GM18520 (cell line): Measurements from ENCODE around the gene LDHAL6B.

ENCODE experiments used
- ATAC-seq: cut with Tn5 transposase; IDR thresholded peaks from one replicate; pipeline ENCODE4 v1.9.1; 2021; ENCODE audit not compliant: unreplicated experiment

The LDHAL6B gene

DNA sequence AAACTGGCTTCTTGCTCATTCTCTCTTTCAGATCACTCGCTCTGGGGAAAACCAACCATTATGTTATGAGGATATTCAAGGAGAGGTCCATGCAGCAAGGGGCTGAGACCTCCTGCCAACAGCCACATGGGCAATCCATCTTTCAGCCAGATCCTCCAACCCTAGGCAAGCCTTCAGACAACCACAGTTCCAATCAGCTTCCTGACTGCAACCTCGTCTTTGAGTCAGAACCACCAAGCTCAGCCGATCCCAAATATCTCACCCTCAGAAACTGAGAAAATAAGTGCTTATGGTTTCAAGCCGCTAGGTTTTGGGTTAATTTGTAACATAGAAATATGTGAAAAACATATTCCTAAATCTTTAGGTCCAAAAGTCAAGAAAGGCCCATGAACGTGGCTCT lies 10.3 kb downstream of the LDHAL6B start:
- ATAC-seq = no peak

DNA sequence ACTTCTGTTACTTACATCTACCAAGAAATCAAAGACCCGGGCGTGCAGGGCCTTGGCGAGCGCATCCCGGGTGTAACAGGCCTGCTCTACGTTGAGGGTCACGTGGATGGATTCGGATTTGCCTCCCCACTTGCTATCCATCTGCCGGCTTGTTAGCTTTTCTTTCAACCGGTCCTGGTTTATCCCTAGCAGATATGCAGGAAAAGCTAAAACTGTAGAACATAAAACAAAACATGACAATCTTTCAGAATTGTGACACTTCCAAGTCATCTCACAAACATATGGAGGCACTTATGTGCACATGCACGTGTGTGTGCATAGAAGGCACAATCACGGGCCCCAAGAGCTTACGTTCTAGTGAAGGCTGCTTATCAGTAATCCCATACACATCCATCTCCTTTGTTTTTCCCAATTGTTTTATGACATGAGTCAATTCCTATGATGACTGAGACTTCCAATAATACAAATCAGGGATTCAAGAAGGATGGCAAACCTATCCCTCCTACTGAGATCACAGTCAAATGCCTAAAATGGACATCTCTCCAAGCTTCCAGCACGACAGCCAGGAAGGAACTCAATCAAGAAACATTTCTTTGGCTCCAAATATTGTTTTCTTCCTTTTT lies 11.3 kb downstream of the LDHAL6B start:
- ATAC-seq = no peak

DNA sequence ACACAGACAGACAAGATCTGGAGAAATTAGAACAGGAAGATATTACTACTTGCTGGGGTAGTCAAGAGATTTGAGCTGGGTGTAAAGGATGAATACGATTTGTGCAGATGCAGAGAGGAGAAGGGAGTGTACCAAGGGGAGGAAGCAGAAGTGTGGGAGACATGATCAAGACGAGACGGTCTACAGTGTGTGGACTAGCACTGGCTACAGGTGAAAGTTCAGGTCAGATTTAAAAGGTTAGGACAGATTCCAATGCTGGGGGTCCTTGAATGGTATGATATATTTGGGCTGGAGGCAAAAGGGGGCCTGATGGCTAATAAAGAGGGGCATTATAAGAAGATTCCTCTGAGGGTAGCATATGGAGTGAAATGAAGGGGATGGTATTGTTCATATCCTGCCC lies 12.1 kb downstream of the LDHAL6B start:
- ATAC-seq = no peak

DNA sequence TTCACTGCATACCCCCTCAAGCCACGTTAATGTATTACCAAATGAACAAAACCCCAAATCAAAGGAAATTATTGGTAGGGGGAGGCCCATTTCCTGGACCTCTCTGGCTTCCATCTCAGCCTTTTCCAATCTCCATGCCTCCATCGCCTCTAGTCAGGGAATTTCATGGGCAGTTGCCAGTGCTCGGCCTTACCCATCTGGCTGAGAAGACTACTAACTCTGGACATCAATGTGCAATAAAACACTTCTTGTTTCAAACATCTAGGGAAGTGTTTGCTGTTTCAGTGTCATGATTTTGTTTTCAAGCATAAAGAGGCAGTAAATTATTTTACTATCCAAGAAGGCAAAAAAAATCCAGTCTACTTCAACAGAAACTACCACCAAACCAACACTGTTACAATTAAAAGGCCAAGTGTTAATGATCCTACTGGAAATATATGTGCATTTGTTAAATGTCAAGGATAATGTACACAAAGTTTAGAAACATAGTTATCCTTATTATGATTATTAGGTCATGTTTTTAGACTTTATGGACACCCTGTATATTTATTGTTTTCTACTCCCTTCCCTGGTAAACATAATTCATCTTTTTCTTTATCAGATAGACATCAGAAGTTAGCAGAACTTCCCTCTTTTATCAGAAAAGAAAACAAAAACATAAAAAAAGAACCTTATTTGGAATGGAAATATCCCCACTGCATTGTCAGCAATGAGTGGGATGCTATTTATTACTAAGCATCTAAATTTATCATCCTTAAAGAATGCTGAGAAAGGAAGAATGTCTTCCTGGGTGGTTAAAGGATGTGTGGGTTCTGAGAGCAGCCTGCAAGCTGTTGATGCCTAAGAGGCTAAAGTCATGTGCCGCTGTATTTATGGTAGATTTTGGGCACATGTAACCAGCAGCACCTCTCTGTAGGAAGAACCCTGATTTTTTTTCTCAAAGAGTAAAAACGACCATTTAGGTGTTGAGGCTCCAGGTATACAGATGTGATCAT lies 15.2 kb downstream of the LDHAL6B start:
- no peak for ATAC-seq

DNA sequence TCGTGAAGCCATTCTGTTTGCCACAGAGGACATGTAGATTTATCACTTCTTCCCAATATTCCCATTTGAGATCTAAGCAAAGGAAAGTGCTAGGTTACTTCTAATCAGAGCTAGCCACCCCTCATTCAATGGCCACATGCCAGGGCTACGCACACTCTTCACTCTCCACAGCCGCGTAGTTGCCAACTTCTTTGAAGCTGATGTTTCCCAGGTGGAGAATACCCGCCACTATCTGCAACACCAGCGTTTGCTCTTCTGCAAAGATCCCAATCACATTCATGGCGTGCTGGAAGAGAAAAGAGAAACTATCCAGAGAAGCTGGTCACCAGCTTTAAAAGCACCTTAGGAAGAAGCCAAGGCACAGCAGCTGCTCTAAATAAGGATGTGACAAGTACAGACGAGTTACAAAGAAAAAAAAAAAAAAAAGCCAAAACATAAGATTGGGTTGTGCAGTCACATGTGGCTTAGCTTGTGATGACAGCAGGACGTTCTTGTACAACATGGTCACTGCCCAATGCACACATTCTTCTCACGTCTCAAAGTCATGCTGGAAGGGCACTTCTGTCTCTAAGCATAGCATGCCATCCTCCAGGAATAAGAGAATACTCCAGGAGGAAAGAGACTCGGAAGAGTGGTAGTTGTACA lies 16.4 kb downstream of the LDHAL6B start:
- ATAC-seq = no peak

DNA sequence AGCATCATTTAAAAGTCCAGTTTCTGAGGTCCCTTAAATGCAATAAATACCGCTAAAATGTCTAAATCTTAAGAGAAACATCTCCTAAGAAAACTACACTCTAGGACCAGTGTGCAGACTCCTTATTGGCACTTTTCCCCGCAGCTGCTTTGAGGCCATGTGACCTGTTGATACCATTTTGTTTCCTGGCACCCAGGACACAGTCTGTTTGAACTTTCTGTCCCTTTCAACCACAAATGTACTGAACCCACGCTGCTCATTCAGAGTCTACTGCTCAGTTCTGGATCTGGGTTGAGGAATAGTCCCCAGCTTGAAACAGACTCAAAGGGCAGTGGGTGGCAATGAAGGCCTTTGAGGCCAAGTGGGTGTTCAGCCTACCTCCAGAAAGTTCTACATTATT lies 17.1 kb downstream of the LDHAL6B start:
- ATAC-seq = no peak

DNA sequence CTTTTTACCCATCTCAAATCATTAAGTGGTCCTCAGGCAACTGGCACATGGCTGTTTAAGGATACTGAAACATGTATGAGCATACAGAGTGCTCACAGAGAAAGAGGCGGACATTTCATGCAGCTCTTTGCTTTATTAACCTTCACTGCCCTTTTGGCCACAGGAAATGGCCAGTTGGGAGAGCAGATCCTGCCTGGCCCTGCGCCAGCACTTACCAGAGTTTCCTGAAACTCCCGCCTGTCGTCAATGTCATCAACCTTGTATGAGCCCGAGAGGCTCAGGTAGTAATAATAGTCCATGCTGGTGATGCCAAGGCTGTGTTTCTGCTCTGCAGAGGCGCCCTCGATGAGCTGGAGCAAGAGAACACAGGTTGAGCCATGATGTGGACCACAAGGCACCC lies 17.8 kb downstream of the LDHAL6B start:
- ATAC-seq = no peak

DNA sequence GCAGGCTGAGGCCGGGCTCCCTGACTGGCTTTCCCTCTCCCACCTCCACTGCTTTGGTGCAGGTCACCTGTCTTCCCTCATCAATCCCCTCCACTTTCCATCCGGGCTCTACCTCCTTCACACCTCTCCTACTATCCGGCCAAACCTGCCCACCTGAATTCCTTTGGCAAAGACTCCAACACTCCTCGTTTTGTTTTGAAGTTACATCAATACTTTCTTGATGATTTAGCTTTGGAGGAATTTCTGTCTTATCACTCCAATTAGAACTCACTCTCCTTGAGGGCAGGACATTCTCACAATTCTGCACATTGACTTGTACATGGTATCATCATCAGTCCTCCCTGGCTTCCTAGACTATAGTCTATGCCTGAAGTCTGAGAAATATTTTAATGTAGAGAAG lies 20.4 kb downstream of the LDHAL6B start:
- no peak for ATAC-seq

DNA sequence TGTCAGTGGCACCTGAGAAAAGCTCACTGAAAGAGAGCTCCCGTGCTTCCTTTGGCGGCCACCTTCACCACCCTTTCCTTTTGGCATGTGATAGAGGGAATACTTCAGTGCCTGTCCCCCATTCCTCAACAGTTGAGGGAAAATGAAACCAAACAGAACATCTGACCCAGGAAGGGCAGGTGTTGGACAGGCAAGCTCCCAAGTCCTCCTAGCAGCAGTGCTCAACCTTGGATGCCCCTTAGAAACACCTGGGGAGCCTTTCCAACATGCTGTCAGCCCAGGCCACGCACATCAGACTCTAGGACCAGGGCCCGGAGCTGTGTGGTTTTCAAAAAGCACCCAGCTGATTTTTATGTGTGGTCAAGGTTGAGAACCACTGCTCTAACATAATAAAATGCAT lies 22.4 kb downstream of the LDHAL6B start:
- ATAC-seq = no peak

DNA sequence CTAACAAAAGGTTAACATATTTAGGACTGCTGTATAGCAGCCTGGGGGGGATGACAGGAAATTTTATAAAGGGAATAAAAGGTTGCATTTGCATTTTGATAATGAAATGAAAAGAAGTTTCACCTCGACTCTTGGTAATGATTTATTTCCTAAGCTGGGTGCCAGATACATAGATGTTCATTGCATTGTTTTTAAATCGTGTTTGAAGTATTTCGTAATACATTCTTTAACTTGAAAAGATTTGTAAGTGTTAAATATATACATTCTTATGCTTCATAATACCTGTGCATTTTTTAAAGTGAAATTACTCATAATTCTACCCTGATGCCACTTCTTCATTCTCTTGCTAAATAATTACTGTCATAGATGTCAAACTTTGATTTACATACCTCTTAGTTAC lies 22.8 kb downstream of the LDHAL6B start:
- ATAC-seq = no peak

DNA sequence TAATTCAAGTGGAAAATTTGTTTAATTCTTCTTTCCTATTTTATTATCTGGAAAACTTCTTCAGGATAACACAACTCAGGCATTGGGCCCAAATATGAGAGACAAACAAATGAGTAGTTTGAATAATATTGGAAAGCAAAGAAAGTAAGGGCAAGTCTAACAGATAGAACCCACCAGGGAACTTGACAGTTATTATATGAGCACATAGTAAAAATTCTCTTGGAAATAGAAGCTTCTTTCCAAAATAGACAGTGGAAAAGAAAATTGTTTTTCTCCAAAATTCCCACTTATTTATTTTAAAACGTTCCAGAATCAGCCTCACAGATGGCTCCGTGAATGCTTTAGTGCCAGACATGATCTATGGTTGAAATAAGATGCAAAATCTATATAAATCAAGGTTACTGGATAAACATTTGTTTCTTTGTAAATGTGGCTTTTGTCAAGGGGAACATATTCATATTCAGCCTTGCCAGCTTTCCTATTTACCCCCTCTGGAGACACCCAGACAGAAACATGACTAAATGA lies 23.9 kb downstream of the LDHAL6B start:
- ATAC-seq = no peak

DNA sequence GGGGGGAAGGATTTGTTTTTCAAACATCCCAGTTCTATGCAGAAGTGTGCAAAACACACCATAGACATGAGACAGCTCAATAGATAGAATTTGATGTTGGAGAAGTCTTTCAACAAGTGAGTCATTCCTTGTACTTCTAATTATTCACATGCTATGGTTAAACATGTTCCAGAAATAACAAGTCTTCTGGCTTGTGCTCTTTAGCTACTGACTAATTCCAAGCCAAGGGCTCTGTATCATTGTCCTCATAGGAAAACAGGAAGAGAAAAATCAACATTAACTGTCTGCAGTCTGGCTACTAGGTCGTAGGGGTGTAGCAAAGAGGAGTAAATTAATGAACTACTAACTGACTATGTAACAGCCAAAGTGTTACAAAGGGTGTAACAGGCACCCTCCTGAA lies 25.8 kb downstream of the LDHAL6B start:
- no peak for ATAC-seq

DNA sequence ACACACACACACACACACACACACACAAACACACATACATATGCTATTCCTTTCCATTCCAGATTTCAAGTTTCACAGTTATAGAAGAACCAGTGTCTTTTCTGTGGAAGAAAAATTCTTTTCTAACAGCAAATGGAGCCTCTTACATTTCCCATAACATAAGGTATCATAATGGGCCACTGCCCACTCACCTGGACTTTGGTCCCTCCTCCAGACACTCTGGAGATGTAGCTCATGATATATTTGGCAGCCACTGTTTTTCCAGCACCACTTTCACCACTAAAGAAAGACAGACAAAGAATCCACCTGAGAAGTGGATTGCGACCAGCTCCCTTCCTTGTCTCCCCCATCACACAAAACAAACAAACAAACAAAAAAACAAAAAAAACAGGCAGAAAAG lies 29.8 kb downstream of the LDHAL6B start:
- ATAC-seq = no peak

DNA sequence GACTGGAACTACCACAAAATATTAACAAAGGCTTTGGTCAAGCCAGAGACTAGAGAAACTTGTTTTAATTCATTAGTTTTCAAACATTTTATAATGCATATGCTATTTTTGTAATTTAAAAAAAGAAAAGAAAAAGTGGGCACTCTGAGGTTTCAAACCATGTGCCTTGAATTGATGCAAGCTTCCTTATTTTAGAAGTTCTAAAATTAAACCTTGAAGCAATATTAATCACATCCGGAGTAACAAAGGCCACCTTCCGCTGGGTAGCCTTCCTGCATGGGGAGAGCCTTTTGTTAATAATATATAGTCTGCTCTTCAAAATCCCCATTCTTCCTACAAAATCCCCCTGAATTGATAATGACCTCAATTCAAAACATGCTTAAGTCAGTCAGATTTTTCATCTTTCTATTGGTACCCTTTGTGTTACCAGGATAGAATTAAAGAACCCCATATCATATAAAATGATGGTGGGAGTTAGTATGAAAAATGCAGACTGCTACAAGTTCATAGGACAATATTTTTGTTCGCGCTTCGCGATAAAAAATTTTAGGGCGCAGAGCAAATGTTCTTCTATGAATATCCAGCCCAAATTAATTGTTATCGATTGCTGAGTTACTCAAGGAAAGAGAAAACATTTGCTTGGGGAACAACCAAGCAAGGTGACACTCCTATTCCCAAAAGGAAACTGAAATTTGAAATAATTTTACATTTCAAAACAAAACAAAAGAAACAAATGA lies 30.6 kb downstream of the LDHAL6B start:
- peak; percentile 67 for ATAC-seq

DNA sequence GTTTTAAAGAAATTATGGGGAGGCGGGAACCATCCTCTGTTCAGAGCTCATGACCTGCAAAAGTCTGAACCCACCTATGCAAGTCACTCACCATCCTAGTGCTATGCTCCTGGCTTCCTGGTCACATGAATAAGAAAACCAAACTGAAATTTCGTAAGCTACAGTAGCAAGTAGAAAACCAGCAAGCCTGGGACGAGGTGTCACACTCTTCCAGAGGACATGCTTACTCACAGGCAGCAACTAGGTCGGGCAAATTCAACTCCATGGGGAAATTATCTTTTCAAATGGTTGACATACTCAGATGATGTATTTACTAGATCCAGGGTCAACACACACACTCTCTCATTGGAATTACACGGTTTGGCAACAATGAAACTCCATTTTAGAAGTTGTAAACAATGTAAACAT lies 31.3 kb downstream of the LDHAL6B start:
- ATAC-seq = peak; percentile 25

DNA sequence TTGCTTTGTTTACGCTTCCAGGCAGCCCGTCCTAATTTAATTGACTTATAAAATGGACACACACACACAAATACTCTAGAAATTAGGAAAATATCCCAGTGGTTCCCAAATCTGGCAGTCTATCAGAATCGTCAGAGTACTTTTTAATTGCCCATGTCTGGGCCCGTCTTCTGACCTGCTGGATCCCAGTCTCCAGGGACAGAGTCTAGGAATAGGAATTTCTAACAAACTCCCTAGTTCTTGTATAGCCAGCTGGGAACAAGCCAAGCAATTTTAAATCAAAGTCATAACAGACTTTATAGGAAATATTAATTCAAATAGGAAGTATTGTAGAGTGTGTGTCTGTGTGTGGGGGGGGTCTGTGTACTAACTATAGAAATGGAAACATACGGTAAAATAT lies 33.4 kb downstream of the LDHAL6B start:
- ATAC-seq = no peak

DNA sequence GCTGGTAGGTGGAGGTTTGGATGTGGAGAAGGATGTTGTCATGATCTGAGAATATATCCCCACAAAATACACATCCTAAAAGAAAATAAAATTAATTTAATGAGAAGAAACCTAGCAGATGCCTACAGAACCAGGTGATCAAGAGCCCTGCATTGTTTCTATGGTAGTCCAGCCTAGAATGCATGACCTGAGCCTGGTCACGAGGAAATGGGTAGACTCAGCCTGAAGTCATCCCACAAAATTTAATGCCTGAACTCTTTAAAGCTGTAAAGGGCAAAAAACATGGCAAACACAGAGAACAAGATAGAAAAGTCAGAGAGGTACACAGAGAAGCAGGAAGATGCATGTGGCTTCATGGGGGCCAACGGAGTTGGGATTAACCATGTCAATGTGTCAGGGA lies 36.0 kb downstream of the LDHAL6B start:
- no peak for ATAC-seq

DNA sequence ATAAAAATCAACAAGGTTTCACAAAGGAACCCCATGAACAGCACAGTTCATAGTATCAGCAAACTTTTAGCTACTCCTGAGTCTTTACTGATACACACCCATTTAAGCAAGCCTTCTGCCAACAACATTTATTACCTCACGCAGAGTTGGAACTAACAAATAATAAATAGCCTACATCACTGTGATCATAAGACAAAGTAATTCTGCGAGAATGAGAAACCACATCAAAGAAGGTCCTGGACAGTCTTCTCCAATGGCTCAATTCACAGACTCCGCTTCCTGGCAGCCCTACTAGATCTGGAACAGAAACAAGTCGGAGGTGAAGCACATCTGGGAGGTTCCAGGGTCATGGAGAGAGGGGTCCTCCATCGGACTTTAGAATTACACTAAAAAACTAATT lies 37.0 kb downstream of the LDHAL6B start:
- ATAC-seq = no peak

DNA sequence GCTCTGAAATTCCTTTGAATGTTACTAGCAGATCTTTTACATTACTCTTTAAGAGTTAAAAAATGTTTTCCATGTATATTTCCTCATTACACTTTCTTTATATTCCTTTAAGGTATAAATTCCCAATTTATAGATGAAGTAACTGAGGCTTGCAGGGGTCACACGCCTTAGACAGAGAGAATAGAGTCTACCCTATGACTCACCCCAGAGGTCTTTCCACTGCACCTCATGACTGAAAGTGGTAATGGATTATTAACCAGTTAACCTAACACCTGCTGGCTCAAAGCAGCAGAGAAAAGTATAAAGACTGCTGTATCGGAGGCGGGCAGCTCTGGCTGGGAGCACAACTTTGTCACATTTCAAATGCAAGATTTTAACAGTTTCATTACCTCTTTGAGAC lies 37.7 kb downstream of the LDHAL6B start:
- ATAC-seq = peak; percentile 89

DNA sequence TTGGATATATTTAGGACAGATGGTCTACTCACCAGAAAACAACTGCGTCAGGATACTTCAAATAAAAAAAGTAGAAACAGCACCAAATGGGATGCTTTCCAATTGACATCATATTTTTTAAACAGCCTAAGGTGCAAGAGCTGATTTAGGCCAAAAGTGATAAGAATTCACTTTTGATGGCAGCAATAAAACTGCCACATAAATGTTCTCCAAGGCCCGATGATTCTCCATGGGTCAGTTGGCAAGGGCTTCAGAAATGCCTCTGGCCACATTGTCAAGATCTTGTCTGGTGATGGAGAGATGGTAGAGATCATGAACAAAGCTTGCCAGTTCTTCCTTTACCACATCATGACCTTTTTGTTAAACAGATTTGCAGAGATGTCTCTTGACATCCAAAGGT lies 38.9 kb downstream of the LDHAL6B start:
- ATAC-seq = no peak

DNA sequence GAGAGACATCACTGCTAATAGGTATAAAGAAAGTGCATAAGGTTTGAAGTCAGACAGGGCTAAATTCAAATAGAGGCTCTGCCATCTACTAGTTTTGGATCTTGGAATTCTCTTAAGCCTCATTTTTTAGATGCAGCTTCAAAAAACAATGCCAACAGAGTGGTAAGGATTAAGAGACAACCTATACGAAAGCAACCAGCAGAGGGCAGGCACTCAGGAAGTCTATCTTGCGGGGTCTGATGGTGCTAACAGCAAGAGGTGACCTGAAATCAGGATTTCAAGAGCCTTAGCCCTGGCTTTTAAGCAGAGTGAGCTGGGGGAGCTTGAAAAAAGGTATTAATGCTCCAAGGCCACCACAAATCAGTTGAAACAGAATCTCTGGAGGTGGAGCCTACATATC lies 40.7 kb downstream of the LDHAL6B start:
- ATAC-seq = no peak
